Endothelial cell of umbilical vein (primary cell): Measurements from ENCODE around the gene BRF1.

Source experiments
- CTCF ChIP-seq, 2 donors: IDR thresholded peaks; 1 replicate in 1 of 2; 2 replicates in 1 of 2; pipeline ENCODE4 v1.5.1; 2011; ENCODE audit warnings: low read length in 2 of 2, mild to moderate bottlenecking in 2 of 2, moderate library complexity in 2 of 2, control low read depth in 1 of 2, inconsistent platforms in 1 of 2, low read depth in 1 of 2; ENCODE audit not compliant: insufficient read depth in 1 of 2; ENCODE audit errors: extremely low read depth in 1 of 2
- EZH2 ChIP-seq: IDR thresholded peaks from 2 replicates; pipeline ENCODE4 v1.6.1; 2012; ENCODE audit warnings: borderline replicate concordance, low read depth, mild to moderate bottlenecking, moderate library complexity, low read length, inconsistent platforms; ENCODE audit not compliant: severe bottlenecking
- GATA2 ChIP-seq: IDR thresholded peaks from 2 replicates; pipeline ENCODE4 v1.7.0; 2011; ENCODE audit warnings: low read depth, mild to moderate bottlenecking, moderate library complexity, mixed read lengths, low read length; ENCODE audit not compliant: insufficient read length, insufficient read depth
- MAX ChIP-seq: IDR thresholded peaks from 2 replicates; pipeline ENCODE4 v1.6.1; 2011; ENCODE audit not compliant: insufficient read depth, insufficient read length
- POLR2A ChIP-seq: IDR thresholded peaks from 2 replicates; pipeline ENCODE4 v1.6.1; 2012; ENCODE audit warnings: low read depth, mild to moderate bottlenecking, control low read depth, low read length
- POLR2AphosphoS5 ChIP-seq: IDR thresholded peaks from 2 replicates; pipeline ENCODE4 v1.6.1; 2012; ENCODE audit warnings: low read depth, mild to moderate bottlenecking, control low read depth, low read length, moderate library complexity; ENCODE audit not compliant: insufficient read depth

- TF ChIP-seq CTCF (IDR thresholded peaks at IDR 0.05; ENCODE audit: extremely low read depth in 1 of 2, insufficient read depth in 1 of 2, low read depth in 1 of 2, low read length in 2 of 2) (no peak), POLR2AphosphoS5 (no peak), POLR2A (no peak), GATA2 (no peak), EZH2 (no peak), MAX (no peak)
Observed at GRCh38 chr14:105272623-105273022, 28.2 kb downstream of the BRF1 start.
